ENCODE measurements around the gene CPLX3. TPM values are rescaled to one million over a fixed set of nuclear protein-coding genes. Genes with fewer than 3 reads are reported as not detected.
A peak's percentile ranks its signal among the peaks of the same experiment; 100 is the strongest.

CPLX3 gene
- total RNA-seq, 1 experiment from 2014 or later = 0.26 TPM

DNA sequence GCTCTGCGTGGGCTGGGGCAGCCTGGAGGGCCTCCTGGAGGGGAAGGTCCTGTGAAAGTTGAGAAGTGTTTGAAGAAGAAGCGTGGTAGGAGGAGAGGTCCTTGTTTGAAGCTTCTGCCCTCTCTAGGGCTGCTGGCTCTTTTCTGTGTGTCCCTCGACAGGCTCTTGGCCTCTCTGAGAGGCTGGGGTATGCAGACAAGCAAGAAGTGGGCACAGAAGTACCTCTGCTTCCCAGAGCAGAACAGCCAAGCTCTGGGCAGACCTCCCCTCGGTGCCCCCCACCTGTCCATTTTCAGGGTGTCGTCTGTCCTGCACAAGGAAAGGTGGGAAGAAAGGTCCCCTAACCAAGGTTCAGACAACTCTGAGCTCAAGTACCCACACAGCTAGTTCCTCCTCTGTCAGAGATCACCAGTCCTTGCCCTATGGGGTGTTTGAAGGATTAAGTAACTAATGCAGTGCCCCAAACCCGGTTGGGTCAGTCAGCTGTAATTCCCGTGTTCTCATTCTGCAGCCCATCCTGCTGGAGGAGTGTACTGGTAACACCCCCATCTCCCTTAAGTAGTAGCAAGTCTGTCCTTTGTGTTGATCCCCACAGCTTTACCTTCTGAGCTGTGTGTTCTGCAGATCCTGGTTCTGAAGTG lies 38.3 kb upstream of the CPLX3 start:
- DNase-seq (ENCODE audit: low read depth) = no peak

DNA sequence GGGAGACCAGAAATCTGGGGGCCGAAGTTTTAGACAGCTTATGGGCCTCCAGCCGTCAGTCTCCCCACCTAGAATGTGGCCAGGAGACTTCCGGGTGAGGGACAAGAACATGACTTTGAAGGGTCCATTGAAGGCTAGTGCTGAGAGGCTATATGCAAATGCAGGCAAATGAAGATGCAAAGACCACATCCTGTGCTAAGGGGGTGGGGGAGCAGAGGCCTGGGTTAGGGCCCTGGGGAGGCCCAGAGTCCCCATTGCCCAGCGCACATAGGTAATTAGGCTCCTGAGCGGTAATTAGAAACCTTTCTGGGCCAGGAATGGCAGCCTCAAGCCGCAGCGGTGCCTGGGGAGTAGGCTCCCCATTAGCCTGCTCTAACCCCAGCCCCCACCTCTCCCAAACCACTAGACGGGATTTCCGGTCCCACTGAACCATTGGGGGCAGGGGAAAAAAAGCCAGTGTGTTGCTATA lies 37.7 kb upstream of the CPLX3 start:
- DNase-seq (ENCODE audit: low read depth) = no peak

DNA sequence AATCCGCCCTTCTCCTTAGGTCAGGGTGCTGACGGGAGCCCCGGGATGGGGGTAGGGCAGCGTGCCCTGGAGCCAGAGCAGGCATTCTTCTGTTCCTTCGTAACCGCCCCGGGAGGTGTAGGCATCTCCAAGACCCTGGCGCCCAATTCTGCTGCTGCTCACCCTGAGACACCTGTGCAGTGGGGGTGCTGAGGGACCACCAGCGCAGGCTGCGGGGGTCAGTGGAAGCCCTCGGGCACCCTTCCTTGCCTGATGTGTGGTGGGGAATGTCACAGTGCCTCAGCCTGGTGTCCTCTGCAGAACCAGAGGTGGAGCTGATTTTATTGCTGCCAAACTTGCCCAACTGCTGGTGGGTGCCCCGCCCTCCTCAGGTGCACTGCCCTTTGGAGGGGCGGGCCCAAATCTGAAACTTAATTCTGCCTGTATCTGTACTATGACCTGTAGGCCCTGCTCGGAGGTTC lies 37.2 kb upstream of the CPLX3 start:
- no peak for DNase-seq (ENCODE audit: low read depth)

DNA sequence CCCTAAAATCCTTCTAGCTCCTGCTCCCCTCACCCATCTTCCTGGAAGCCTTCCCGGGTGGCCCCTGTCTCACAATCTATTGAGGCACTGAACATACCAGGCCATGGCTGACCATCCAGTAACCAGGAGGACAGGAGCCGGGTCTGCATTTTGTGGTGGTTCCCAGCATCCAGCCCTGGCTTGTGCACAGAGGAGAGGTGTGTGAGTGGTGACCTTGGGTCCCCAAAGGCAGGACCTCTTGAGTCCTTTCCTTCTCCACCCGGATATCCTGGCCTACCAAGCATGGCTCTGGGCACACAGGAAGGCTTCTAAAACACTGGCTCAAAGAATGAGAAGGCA lies 36.7 kb upstream of the CPLX3 start:
- DNase-seq (ENCODE audit: low read depth) = no peak

DNA sequence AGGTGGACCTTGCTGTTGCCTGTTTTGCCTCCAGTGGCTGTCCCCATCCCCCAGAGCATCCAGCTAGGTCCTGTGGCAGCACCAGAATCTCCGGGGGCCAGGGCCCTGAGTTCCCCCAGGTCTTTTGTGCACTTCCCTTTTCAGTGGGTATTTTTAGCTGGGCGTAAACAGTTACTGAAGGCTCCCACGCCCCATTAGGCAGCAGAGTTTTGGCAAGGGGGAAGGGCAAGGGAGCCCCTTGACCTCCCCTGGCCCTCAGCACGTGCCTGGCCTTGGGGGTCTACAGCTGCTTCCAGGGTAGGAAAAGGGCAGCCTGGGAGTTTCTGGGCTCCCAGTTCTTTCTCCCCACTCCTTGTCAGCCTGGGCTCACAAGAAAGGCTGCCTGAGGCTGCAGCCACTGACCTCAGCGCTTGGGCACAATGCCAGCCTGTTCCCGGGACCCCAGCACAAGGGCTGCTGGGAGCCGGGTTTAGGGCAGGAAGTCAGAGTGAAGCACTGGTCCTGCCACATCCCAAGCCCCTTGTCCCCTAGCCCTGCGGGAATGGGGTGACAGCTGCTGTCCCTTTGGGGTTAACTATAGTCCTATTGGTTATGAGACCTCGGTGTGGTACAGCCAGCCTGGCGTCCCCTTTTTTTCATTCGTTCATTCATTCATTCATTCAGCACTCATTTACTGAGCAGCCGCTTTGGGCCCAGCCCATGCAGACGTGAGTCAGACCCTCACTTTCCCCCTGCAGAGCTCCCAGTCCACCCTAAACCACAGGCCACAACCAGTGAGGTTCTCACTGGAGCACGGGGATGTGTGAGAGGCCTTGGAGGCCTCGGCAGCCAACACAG lies 36.1 kb upstream of the CPLX3 start:
- peak; percentile 94 for DNase-seq (ENCODE audit: low read depth)

DNA sequence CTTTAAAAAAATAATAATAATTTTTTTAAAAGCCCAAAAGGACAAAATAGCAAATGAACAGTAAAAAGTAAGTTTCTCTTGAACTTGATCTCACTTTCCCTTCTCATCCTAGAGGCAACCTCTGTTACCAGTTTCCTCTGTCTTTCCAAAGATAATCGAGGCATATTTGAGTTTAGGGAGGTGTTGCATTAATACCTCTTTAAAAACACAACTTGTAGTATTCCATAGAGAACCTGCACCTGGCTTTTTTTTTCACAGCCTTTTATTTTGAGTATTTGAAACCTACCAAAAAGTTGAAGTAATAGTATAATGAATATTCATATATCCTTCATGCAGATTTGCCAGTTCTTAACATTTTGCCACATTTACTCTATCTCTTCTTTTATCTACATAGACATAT lies 35.4 kb upstream of the CPLX3 start:
- DNase-seq (ENCODE audit: low read depth) = no peak

DNA sequence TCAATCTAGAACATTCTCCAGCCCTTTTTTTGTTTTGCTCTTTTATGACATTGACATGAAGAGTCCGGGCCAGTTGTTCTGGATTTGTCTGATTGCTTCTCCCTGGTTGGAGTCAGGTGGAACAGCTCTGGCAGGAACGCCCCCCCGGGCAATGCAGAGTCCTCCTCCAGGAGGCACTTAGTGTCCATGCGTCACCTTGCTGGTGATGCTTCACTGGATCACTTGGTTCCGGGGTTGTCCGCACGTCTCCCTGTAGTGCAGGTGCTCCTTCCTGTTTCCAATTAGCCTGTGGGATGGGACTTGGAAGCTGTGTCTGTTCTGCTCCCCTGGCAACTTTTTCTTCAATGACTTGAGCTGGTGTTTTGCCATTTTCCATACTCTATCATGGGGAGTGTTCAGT lies 34.8 kb upstream of the CPLX3 start:
- DNase-seq (ENCODE audit: low read depth) = no peak

DNA sequence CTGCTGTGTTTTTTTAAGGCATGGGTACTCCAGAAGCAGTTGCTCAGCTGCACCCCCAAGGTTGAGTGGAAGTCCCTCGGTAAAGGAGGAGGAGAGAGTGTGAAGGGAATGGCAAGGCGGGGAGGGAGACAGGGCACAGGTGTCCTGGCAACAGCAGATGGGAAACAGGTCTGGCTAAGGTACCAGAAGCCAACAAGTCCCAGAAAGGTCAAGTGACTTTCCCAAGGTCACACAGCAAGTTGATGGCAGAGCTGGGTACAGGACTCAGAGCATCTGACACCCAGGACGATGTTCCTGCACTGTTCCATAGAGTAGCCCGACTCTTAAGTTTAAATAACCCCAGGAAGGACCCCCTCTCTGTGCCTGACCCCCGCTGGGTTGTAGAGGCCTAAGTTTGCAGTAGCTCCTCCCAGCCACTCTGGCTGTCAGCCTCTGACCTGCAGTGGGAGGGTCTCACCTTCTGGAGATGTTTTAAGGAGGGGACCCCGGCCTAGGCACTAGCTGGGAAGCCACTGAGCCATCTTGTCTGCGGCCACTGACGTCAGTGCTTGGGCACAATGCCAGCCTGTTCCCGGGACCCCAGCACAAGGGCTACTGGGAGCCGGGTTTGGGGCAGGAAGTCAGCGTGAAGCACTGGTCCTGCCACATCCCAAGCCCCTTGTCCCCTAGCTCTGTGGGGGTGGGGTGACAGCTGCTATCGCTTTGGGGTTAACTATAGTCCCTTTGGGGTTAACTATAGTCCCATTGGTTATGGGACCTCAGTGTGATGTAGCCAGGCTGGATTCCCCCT lies 34.0 kb upstream of the CPLX3 start:
- no peak for DNase-seq (ENCODE audit: low read depth)

DNA sequence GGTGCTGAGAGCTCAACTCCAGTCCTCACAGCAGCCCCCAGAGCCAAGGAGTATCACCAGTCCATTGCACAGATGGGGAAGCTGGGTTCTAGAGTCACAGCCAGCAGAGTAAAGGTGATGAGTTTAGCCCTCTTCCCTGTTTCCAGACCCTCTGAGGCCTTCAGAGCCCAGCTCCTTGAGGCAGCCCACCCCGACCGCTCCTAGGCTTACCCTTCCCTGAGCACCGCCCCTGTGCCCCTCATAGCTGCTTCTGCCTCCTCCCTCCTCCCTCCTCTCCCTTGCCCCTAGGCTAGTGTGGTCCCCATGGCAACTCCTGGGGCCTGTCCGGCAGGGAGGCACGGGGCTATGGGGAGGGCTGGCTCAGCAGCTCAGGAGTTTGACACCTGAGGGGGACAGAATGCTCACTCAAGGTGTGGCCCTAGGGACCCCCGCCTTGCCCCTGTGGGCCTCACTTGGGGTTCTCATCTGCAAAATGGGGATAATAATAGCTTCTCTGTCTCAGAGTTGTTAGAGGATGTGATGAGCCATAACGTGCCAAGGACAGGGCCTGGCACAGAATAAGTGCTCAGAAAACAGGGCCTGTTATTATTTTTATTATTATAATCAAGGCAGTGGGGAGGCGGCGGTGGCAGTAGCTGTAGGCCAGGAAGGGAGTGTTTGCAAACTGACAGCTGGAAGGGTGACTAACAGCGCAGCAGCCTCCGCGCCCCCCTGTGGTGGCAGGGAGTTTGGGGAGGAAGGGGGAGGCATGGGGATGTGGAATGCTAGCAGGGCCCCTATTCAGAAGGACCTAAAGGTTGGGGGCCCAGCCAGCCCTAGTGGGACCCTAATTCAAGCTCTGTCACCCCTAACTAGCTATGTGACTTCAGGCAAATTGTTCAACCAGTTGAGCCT lies 33.0 kb upstream of the CPLX3 start:
- DNase-seq (ENCODE audit: low read depth) = no peak

DNA sequence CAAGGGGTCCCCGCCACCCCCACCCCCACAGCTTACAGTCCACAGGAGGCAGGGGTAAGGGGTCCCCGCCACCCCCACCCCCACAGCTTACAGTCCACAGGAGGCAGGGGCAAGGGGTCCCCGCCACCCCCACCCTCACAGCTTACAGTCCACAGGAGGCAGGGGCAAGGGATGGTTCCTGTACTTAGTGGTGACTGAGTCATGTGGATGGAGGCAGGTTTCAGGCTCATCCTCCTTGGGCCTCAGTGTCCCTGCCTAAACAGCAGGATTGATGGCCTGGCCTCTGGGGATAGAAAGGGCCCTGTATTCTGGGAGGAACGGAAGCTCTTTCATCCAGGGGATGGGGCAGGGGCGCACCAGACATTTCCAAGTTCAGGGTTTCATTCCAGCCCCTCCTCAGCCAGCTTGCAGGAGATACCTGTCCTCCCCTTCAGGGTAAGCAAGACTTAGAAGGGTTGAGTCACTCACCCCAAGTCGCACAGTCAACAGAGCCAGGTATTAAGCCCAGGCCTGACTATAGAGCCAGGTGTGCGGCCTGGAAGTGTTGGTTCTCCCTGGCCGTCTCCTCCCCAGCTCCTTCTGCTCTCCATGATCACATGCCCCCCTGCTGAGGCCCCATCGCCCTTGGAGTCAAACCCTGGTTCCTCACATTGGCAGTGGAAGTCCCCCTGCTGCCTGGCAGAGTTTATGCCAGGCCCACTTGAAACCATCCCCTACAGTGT lies 32.0 kb upstream of the CPLX3 start:
- DNase-seq (ENCODE audit: low read depth) = no peak

DNA sequence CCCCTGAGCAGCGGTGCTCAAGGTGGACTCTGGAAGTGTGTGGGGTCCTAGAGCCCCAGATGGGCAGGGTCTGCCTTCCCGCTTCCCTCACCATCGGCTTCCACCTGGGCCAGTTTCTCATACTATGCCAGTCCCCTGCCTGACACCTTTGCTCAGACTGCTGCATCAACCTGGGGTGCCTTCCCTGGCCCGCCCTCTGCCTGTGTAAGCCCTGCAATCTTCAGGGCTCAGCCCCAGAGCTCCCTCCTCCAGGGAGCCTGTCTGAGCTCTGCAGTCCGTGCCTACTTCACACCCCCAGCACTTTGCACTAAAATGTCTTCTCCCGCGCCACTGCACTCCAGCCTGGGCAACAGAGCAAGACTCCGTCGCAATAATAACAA lies 31.5 kb upstream of the CPLX3 start:
- DNase-seq (ENCODE audit: low read depth) = no peak

DNA sequence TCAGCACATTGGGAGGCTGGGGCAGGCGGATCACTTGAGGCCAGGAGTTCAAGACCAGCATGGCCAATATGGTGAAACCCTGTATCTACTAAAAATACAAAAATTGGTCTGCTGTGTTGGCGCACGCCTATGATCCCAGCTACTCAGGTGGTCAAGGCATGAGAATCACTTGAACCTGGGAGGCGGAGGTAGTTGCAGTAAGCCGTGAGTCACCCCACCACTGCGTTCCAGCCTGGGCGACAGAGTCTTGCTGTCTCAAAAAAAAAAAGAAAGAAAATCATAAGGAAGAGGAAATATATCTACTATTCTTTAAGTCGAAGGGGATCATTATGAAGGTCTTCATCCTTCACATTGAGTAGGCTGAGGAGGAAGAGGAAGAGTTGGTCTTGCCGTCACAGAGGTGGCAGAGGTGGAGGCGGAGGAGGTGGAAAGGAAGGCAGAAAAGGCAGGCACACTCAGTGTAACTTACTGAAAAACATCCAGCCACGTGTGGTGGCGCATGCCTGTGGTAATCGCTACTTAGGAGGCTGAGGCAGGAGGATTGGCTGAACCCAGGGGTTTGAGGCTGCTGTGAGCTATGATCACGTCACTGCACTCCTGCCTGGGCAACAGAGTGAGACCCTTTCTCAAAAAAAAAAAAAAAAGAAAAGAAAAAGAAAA lies 30.3 kb upstream of the CPLX3 start:
- no peak for DNase-seq (ENCODE audit: low read depth)

DNA sequence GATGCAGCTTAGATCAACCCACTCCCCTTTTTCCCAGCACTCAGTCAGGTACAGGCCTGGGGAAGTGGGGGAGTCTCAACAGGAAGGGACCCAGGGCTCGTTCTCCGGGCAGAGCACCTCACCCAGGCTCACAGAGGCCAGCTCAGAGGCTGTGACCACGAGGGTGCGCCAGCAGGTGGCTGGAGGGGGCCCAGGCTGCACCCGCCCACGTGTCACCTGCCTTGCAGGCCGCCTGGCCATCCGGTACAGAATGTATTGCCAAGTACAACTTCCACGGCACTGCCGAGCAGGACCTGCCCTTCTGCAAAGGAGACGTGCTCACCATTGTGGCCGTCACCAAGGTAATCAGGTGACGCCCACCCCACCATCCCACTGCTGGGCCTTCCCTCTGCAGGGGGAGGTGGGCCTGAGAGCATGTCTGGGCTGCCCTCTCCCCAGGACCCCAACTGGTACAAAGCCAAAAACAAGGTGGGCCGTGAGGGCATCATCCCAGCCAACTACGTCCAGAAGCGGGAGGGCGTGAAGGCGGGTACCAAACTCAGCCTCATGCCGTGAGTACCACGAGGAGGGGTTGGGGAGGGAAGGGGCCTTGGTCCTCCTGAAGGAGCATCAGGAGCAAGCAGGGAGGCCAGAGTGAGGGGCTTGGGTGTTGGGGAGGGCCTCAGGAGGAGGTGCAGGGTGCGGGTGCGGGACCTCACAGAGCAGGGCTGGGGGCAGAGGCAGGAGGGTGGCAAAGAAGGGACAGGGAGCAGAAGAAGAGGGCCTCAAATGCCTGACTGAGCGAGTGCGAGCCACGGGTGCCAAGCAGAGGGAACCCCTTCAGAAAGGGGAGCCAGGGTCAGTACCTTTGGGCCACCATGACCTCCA lies 27.8 kb upstream of the CPLX3 start:
- DNase-seq (ENCODE audit: low read depth) = no peak

DNA sequence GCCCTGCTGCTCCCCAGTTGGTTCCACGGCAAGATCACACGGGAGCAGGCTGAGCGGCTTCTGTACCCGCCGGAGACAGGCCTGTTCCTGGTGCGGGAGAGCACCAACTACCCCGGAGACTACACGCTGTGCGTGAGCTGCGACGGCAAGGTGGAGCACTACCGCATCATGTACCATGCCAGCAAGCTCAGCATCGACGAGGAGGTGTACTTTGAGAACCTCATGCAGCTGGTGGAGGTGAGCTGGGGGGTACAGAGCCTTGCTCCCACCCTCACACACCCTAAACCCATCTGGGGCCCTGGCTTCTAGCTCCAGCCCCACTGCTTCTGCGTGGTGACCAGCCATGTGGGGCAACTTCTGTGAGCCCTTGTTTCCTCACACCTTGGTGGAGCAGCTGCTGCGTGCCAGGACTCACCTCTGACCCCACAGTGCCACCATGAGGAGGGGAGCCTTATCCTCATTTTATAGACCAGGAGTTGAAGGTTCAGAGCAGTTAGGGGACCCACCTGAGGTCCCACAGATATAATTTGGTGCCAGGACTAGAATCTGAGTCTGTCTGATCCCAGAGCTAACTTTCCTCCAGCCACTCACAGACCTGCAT lies 27.1 kb upstream of the CPLX3 start:
- DNase-seq (ENCODE audit: low read depth) = no peak

DNA sequence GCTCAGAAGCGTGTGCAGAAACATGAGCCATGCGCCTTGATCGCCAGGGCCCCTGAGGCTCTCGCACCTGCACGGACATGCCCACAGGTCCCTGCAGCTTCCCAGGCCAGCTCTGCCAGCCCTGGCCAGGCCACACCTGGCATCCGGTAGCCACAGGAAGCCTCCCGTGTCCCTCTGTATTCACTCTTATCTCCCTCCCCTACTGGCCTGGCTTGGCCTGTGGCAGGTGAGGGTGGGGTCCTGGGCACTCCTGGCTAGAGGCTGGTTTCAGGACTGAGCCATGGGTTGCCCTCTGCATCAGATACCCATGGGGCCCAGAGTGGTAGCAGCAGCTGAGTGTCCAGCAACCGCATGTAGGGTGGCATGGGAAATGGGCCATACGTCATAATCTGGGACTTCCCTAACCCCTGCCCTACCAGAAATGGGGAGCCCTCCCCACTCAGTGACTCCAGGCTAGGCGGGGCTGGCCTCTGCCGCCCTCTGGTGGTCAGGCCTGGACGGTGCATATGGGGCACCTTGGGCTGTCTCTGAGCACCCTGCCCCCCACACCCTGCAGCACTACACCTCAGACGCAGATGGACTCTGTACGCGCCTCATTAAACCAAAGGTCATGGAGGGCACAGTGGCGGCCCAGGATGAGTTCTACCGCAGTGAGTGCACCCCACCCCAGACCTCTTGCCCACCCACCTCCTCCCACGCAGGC lies 26.4 kb upstream of the CPLX3 start:
- peak; percentile 73 for DNase-seq (ENCODE audit: low read depth)

DNA sequence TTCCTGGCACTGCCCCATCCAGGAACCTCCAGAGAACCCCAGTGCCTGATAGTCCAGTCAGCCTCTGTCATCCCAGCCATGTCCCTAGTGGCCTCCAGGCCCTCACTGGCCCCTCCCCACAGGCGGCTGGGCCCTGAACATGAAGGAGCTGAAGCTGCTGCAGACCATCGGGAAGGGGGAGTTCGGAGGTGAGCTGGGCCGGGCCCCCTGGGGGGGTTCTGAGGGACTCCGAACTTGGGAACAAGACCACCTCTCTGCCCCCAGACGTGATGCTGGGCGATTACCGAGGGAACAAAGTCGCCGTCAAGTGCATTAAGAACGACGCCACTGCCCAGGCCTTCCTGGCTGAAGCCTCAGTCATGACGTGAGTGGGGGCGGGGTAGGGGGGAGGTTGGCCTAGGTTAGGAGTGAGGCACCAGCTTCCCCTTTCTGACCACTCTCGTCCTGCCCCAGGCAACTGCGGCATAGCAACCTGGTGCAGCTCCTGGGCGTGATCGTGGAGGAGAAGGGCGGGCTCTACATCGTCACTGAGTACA lies 25.8 kb upstream of the CPLX3 start:
- no peak for DNase-seq (ENCODE audit: low read depth)

DNA sequence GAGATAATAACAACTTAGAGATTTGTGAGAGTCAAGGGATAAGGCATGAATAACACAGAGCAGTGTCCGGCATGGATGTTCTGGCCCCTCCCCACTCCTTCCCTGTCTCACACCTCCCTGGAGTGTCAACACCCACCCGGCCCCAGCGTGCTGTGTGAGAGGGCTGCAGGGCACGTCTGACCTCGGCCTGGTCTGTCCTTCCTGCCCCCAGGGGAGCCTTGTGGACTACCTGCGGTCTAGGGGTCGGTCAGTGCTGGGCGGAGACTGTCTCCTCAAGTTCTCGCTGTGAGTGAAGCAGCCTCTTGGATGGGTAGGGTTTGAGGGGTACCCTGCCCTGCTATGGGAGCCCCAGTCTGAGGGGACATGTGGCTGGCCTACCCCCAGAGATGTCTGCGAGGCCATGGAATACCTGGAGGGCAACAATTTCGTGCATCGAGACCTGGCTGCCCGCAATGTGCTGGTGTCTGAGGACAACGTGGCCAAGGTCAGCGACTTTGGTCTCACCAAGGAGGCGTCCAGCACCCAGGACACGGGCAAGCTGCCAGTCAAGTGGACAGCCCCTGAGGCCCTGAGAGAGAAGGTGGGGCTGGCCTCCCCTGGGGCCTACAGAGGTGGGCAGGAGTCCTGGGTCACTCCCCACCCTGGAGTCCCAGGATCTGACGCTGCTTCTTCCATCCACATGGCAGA lies 25.0 kb upstream of the CPLX3 start:
- no peak for DNase-seq (ENCODE audit: low read depth)
